ENCODE results near the gene ARIH2. TPM values are rescaled to one million over a fixed set of nuclear protein-coding genes. Genes with fewer than 3 reads are reported as not detected.
A peak's percentile ranks its signal among the peaks of the same experiment; 100 is the strongest.

Gene ARIH2
- polyA plus RNA-seq, 1 donor from 2014 or later = 153 TPM

DNA sequence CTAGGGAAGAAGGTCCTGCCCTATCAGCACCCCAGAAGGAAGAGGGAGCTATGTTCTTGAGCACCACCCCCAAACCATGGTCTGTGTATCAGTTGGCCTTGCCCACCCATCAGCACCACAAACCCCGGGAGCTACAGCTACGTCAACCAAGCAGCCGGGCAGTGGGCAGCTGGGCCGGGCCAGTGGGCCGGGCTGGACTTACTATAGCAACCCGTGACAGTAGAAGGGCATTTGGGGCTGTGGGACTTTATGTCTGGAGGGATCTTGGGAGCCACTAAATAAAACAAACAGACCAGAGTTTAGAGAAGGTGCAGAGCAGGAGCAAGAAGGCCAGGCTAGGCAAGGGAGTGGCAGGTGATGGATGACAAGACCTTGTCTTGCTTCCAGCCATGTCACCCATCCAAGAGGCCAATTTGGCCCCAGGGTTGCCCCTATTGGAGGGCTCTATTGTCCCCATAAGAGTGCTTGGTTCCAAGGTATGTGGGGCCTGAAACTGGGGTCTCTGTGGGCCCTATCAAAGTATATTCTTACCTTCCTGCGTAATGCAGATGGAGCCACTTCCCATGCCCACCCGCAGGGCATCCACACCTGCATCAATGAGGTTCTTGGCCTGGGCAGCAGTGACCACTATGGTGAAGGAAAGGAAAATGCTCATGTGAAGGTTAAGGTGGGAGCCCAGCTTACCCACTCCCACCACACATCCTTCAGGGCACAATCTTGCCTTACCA lies 107.3 kb downstream of the ARIH2 start (continued):
- TF ChIP-seq RAD21 (conservative IDR thresholded peaks at IDR 0.05) = no peak

DNA sequence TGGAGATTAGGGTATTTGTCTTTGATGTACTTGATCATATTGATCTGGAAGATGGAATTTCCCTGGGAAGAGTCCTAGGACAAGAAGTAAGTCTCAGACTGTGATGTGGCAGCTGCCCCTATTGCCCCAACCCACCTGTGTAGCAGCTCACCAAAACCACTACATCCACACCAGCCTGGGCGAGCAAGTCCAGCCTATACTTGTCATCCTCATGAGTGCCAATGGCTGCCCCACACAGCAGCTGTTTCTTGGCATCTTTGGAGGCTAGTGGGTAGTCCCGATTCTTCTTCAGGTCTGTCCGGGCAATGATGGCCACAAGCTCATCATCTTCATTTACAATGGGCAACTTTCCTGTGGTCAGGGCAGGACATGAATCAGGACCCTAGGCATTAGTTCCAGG lies 107.9 kb downstream of the ARIH2 start:
- Histone ChIP-seq H3K9ac (ENCODE audit: low read length) (no peak overlapping the region), H3K9me2 (ENCODE audit: insufficient read depth, low read length) (no peaks in the 10 kb centered on the region), H3K27me3 (ENCODE audit: insufficient read depth, low read depth, low read length) (no peaks in the 10 kb centered on the region), H3K4me3 (ENCODE audit: low read length) (no peak overlapping the region), H3K79me2 (replicated peaks; ENCODE audit: insufficient read depth, low read length) (peaks cover 14% of the 10 kb centered on the region), H3K9me3 (ENCODE audit: low read length) (no peaks in the 10 kb centered on the region), H3F3A (ENCODE audit: insufficient read depth, low read length, poor library complexity, severe bottlenecking) (no peaks in the 10 kb centered on the region), H4K20me1 (ENCODE audit: insufficient read depth) (no peaks in the 10 kb centered on the region), H3K4me2 (ENCODE audit: low read length) (no peak overlapping the region), H2AFZ (ENCODE audit: low read depth, low read length) (no peak overlapping the region), H3K27ac (ENCODE audit: low read length) (no peak overlapping the region), H3K36me3 (ENCODE audit: insufficient read depth, low read length) (no peaks in the 10 kb centered on the region)
- TF ChIP-seq, protein P1, sequence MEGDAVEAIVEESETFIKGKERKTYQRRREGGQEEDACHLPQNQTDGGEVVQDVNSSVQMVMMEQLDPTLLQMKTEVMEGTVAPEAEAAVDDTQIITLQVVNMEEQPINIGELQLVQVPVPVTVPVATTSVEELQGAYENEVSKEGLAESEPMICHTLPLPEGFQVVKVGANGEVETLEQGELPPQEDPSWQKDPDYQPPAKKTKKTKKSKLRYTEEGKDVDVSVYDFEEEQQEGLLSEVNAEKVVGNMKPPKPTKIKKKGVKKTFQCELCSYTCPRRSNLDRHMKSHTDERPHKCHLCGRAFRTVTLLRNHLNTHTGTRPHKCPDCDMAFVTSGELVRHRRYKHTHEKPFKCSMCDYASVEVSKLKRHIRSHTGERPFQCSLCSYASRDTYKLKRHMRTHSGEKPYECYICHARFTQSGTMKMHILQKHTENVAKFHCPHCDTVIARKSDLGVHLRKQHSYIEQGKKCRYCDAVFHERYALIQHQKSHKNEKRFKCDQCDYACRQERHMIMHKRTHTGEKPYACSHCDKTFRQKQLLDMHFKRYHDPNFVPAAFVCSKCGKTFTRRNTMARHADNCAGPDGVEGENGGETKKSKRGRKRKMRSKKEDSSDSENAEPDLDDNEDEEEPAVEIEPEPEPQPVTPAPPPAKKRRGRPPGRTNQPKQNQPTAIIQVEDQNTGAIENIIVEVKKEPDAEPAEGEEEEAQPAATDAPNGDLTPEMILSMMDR (IDR thresholded peaks at IDR 0.05; ENCODE audit: poor library complexity, severe bottlenecking) = no peak
- TF ChIP-seq, protein P2, sequence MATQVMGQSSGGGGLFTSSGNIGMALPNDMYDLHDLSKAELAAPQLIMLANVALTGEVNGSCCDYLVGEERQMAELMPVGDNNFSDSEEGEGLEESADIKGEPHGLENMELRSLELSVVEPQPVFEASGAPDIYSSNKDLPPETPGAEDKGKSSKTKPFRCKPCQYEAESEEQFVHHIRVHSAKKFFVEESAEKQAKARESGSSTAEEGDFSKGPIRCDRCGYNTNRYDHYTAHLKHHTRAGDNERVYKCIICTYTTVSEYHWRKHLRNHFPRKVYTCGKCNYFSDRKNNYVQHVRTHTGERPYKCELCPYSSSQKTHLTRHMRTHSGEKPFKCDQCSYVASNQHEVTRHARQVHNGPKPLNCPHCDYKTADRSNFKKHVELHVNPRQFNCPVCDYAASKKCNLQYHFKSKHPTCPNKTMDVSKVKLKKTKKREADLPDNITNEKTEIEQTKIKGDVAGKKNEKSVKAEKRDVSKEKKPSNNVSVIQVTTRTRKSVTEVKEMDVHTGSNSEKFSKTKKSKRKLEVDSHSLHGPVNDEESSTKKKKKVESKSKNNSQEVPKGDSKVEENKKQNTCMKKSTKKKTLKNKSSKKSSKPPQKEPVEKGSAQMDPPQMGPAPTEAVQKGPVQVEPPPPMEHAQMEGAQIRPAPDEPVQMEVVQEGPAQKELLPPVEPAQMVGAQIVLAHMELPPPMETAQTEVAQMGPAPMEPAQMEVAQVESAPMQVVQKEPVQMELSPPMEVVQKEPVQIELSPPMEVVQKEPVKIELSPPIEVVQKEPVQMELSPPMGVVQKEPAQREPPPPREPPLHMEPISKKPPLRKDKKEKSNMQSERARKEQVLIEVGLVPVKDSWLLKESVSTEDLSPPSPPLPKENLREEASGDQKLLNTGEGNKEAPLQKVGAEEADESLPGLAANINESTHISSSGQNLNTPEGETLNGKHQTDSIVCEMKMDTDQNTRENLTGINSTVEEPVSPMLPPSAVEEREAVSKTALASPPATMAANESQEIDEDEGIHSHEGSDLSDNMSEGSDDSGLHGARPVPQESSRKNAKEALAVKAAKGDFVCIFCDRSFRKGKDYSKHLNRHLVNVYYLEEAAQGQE (IDR thresholded peaks at IDR 0.05; ENCODE audit: borderline replicate concordance) = no peak
- TF ChIP-seq SMC3 (conservative IDR thresholded peaks at IDR 0.05; ENCODE audit: poor library complexity) (no peak), POLR2AphosphoS5 (IDR thresholded peaks at IDR 0.05) (no peak), RAD21 (conservative IDR thresholded peaks at IDR 0.05) (no peak), TAF1 (IDR thresholded peaks at IDR 0.05; ENCODE audit: low read depth) (no peak), EZH2 (IDR thresholded peaks at IDR 0.05; ENCODE audit: borderline replicate concordance, insufficient read depth, low read length, poor library complexity, severe bottlenecking) (no peak), MXI1 (conservative IDR thresholded peaks at IDR 0.05; ENCODE audit: poor library complexity, severe bottlenecking) (no peak), EP300 (conservative IDR thresholded peaks at IDR 0.05; ENCODE audit: poor library complexity, severe bottlenecking) (no peak)

DNA sequence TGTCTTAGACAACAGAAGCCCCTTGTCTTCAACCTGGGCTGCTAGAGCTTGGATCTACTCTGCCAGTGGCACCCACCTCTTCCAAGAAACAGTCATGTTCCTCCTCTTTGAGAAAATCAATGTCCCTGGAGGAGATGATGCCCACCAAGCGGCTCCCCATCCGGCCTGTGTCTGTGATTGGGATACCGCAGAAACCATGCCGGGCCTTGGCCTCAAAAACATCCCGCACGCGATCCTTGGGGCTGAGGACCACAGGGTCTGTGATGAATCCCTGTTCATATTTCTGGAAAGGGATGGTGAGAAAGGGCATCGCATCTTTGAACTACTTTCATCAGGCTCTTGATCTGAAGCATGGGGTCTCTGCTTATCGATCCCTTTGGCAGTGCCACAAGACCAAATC lies 109.0 kb downstream of the ARIH2 start:
- Histone ChIP-seq H3K27ac (ENCODE audit: low read length) (no peak overlapping the region), H3K9me2 (ENCODE audit: insufficient read depth, low read length) (no peaks in the 10 kb centered on the region), H3K79me2 (replicated peaks; ENCODE audit: insufficient read depth, low read length) (peaks cover 14% of the 10 kb centered on the region), H3K4me2 (ENCODE audit: low read length) (no peak overlapping the region), H2AFZ (ENCODE audit: low read depth, low read length) (no peak overlapping the region), H3K4me3 (ENCODE audit: low read length) (peak overlapping the region; percentile 85), H3K27me3 (ENCODE audit: insufficient read depth, low read depth, low read length) (no peaks in the 10 kb centered on the region), H4K20me1 (ENCODE audit: insufficient read depth) (no peaks in the 10 kb centered on the region), H3K9me3 (ENCODE audit: low read length) (no peaks in the 10 kb centered on the region), H3K9ac (ENCODE audit: low read length) (no peak overlapping the region), H3K36me3 (ENCODE audit: insufficient read depth, low read length) (no peaks in the 10 kb centered on the region), H3F3A (ENCODE audit: insufficient read depth, low read length, poor library complexity, severe bottlenecking) (no peaks in the 10 kb centered on the region)
- TF ChIP-seq RAD21 (conservative IDR thresholded peaks at IDR 0.05) = no peak
- TF ChIP-seq, protein P2 (IDR thresholded peaks at IDR 0.05; ENCODE audit: borderline replicate concordance) = no peak
- TF ChIP-seq, protein P1 (IDR thresholded peaks at IDR 0.05; ENCODE audit: poor library complexity, severe bottlenecking) = no peak
- no peak for TF ChIP-seq MXI1 (conservative IDR thresholded peaks at IDR 0.05; ENCODE audit: poor library complexity, severe bottlenecking)
- no peak for TF ChIP-seq SMC3 (conservative IDR thresholded peaks at IDR 0.05; ENCODE audit: poor library complexity)
- TF ChIP-seq EP300 (conservative IDR thresholded peaks at IDR 0.05; ENCODE audit: poor library complexity, severe bottlenecking) = no peak
- TF ChIP-seq POLR2AphosphoS5 (IDR thresholded peaks at IDR 0.05) = no peak
